Osteocyte (in vitro differentiated cells): ENCODE results near the gene FBLN2. TPM values are rescaled to one million over a fixed set of nuclear protein-coding genes. Genes with fewer than 3 reads are reported as not detected.

Experiments used
- DNase-seq: peaks from one replicate; pipeline ENCODE4 v3.0.0; 2021; ENCODE audit warnings: mixed read lengths; ENCODE audit not compliant: unreplicated experiment; ENCODE audit errors: extremely low spot score
- H3K27ac Mint-ChIP-seq: one replicate; pipeline ENCODE4 v1.8.0; 2021; ENCODE audit warnings: mild to moderate bottlenecking, mixed read lengths; ENCODE audit not compliant: unreplicated experiment
- H3K27me3 Mint-ChIP-seq: one replicate; pipeline ENCODE4 v1.8.0; 2021; ENCODE audit warnings: mixed read lengths; ENCODE audit not compliant: unreplicated experiment
- H3K36me3 Mint-ChIP-seq: one replicate; pipeline ENCODE4 v1.8.0; 2021; ENCODE audit warnings: mixed read lengths; ENCODE audit not compliant: unreplicated experiment
- H3K4me1 Mint-ChIP-seq: one replicate; pipeline ENCODE4 v1.8.0; 2021; ENCODE audit warnings: mixed read lengths; ENCODE audit not compliant: unreplicated experiment
- H3K4me3 Mint-ChIP-seq: one replicate; pipeline ENCODE4 v1.8.0; 2021; ENCODE audit warnings: mild to moderate bottlenecking, moderate library complexity, mixed read lengths; ENCODE audit not compliant: unreplicated experiment
- H3K9me3 Mint-ChIP-seq: one replicate; pipeline ENCODE4 v1.8.0; 2021; ENCODE audit warnings: mixed read lengths; ENCODE audit not compliant: unreplicated experiment
- CTCF ChIP-seq: fragments of 200-600 bp; sonication (generic); IDR thresholded peaks from 2 replicates; pipeline ENCODE4 v1.5.0; 2021; ENCODE audit warnings: antibody characterized with exemption, mild to moderate bottlenecking, moderate library complexity
- total RNA-seq: library from RNA; stranded (reverse); gene quantifications from 2 replicates; pipeline ENCODE4 v1.2.1, GENCODE V29; 2021

Gene FBLN2
- total RNA-seq, 1 donor from 2014 or later = 215 TPM

- no peak overlapping the region for H3K27ac Mint-ChIP-seq
- TF ChIP-seq CTCF = no peak
- H3K4me3 Mint-ChIP-seq = no peak overlapping the region
- H3K4me1 Mint-ChIP-seq = peaks cover 23% of the 10 kb centered on the region
- H3K36me3 Mint-ChIP-seq = peaks cover 17% of the 10 kb centered on the region
- DNase-seq = no peak
- H3K27me3 Mint-ChIP-seq = no peaks in the 10 kb centered on the region
- H3K9me3 Mint-ChIP-seq = no peaks in the 10 kb centered on the region
Measured at GRCh38 chr3:13594146-13594545, 45.2 kb downstream of the FBLN2 start.

DNA sequence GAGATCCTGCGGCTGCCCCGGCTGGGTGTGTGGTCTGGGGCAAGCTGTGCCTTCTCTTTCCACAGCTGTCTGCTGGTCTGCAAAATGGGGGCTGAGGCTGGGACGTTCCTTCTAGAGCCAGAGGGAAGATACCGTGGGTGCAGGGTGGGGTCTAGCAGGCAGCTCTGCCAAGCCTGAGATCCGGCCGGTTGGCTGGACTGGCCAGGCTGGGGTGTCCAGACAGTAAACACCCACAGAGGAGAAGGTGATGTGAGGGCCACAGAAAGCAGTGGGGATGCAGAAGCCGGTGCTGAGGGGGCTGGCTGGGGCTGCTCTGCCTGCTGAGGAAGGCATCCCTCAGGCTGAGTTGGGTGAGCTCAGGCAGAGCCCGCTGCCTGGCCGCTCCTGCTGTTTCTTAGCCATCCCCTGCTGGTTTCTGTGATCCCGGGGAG lies 46.1 kb downstream of the FBLN2 start:
- H3K4me3 Mint-ChIP-seq = no peak overlapping the region

DNA sequence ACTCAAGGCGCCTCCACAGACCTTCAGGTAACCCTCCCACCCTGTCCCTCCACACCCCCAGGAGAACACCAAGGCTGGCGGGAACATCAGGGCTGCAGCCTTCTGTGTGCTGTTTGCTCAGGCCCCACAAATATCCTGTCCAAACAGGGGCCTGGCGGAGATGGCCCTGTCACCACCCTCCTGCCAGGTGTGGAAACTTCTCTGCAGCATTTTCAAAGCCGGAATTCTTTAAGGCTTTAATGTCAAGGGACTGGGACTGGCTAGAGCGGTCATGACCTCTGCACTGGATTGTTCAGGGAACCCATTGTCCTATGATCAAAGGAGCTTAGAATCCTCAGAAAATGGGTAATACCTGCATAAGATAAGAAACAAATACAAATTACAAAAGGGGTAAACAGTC lies 46.6 kb downstream of the FBLN2 start:
- TF ChIP-seq CTCF = no peak
- Mint-ChIP-seq H3K27me3 (no peaks in the 10 kb centered on the region), H3K4me3 (no peak overlapping the region), H3K36me3 (peaks cover 12% of the 10 kb centered on the region), H3K4me1 (peaks cover 35% of the 10 kb centered on the region), H3K27ac (no peak overlapping the region), H3K9me3 (no peaks in the 10 kb centered on the region)
- no peak for DNase-seq

More for the DNA sequence above, 46.1 kb downstream of the FBLN2 start:
- Mint-ChIP-seq H3K4me1 (peaks cover 32% of the 10 kb centered on the region), H3K27ac (no peak overlapping the region), H3K27me3 (no peaks in the 10 kb centered on the region), H3K9me3 (no peaks in the 10 kb centered on the region), H3K36me3 (peaks cover 12% of the 10 kb centered on the region)
- no peak for TF ChIP-seq CTCF
- DNase-seq = no peak

GRCh38 chr3:13596426-13597205 lies 47.7 kb downstream of the FBLN2 start:
- H3K36me3 Mint-ChIP-seq = peaks cover 14% of the 10 kb centered on the region
- no peaks in the 10 kb centered on the region for H3K27me3 Mint-ChIP-seq
- no peak for DNase-seq
- no peaks in the 10 kb centered on the region for H3K9me3 Mint-ChIP-seq
- H3K4me1 Mint-ChIP-seq = peaks cover 40% of the 10 kb centered on the region
- H3K27ac Mint-ChIP-seq = no peak overlapping the region
- no peak for TF ChIP-seq CTCF
- no peak overlapping the region for H3K4me3 Mint-ChIP-seq

DNA sequence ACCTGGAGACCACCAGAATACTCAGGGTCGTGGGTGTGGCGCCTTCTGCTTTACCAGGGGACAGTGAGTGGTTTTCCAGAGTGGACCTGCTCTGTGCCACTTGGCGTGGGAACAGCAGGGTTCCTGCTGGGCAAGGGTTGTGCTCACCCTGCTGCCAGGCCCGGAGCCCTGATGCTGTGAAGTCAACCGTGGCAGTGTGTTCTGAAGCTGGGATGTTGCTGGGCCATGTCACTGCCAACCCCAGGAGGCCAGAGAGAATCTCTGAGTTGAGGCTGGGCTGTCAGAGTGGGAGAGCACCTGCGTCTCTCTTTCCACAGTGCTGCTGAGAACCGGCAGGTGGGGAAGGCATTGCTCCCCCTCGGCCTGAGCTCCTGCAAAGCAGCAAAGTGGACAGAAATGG lies 48.7 kb downstream of the FBLN2 start:
- H3K36me3 Mint-ChIP-seq = peaks cover 9% of the 10 kb centered on the region
- no peak overlapping the region for H3K27ac Mint-ChIP-seq
- no peak for DNase-seq
- TF ChIP-seq CTCF = no peak
- no peak overlapping the region for H3K4me3 Mint-ChIP-seq
- H3K4me1 Mint-ChIP-seq = peaks cover 40% of the 10 kb centered on the region
- no peaks in the 10 kb centered on the region for H3K9me3 Mint-ChIP-seq
- H3K27me3 Mint-ChIP-seq = no peaks in the 10 kb centered on the region
